HTERT RPE-1 (cell line): ENCODE measurements around the gene BMP6.

Experiments
- in situ Hi-C: fragments of 300-500 bp; cut with MboI; formaldehyde crosslinking; loops from 4 replicates; pipeline ENCODE4 v1.14.3; 2020; ENCODE audit warnings: low sequenced_read_pairs

Gene BMP6

DNA sequence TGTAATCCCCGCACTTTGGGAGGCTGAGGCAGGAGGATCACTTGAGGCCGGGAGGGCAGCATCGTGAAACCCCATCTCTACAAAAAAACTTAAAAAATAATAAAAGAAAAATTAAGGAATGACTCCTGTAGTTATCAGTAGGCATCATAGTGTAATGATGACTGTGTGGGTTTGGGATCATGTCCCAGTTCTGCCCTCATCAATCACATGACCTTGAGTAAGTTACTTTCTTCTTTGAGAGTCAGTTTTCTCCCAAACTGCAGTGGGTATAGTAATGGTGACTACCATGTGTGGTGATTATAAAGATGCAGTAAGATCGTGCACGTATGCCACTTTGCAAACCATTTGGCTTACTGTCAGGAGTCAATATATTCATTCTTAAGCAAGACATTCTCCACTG, 95.5 kb downstream of the BMP6 start:
- in situ Hi-C loops = no loop called here

DNA sequence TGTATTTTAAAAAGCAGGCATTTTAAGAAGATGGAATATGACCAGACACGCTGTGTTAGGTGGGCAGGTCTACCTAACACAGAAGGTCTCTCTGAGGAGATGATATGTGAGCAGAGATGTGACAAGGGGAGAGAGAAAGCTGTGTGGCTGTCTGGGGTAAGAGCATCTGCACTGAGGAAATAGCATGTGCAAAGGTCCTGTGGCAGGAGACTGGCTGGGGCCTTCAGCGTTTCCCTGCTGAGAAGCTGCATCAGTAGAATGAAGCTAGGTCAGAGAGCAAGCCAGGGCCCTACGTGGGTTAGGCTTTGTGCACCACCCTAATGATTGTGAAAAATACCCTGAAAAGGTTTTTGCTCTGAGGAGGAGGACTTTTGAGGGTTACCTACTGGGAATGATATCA, 97.7 kb downstream of the BMP6 start:
- in situ Hi-C loops = no loop called here

DNA sequence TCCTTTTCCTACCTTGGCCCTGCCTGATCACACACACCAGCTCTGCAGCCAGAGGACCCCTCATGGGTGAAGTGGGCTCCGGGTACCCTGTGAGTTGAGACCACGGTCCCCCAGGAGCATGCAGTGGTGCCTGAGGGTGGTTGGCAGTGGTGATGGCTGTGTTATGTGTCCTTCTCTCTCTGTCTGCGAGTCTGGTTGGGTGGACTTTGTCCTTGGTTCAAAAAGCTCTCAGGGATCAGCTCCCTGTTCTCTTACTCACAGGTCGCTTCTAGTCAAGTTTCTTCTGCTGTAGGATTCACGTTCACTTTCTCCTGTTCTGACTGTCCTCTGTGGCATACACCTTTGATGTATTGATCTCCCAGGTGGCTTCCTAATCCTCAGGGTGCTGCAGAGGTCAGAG, 100.1 kb downstream of the BMP6 start:
- in situ Hi-C loops = no loop called here

- in situ Hi-C loops = no loop called here
Observed at GRCh38 chr6:7827142-7827541, 101.2 kb downstream of the BMP6 start.

DNA sequence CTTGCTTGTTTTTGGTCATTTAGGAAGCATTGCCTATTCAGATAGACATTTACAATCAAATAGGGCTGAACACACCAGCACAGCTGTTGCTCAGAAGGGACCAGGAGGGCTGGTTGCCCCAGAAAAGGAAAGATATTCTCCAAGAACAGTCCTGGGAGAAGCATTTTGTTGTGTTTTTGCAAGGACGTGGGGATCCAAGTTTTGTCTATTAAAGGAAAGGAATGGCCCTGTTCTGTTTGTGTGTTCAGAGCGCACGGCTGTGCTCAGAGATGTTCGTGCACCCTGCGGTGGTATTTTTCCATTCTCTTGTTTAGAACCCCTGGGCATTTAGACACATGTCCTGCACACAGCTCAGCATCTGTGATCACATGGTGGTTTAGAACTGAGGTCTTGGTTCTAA, 102.2 kb downstream of the BMP6 start:
- in situ Hi-C loops = no loop called here

DNA sequence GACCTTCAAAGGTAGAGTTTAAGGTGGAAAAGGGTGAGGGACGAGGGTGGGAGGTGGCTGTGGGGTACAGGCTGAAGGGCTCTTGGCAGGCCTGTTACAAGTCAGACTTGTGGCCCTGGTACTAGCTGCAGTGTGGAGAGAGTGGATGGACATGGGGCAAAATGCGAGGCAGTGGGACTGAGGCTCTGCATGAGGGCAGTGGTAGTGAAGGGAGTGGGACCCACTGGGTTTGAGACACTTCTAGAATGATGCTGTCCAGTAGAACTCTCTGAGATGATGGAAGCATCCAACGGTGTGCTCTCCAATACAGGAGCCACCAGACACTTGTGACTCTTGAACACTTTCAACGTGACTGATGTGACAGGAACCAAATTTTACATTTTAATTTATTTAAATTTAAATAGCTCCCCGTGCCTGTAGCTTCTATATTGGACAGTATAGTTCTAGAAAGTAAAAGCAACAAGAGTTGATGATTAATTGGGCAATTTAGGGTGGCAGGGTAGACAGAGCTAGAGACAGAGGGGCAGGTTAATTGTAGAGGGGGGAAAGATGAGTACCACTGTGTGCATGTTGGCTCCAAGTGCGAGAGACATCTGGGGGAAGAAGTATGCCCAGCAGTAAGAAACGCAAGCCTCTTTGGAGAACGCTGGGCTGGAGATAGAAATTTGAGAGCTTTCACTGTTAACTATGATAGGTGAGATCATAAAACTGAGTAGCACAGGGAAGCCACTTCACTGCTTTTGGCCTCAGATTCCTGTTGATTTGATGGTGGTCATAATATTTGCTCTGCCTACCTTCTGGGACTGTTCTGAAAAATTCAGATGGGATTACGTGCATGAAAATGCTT, 107.2 kb downstream of the BMP6 start:
- in situ Hi-C loops = no loop called here

- in situ Hi-C loops = no loop called here
Observed at GRCh38 chr6:7833751-7834070, 107.8 kb downstream of the BMP6 start.

DNA sequence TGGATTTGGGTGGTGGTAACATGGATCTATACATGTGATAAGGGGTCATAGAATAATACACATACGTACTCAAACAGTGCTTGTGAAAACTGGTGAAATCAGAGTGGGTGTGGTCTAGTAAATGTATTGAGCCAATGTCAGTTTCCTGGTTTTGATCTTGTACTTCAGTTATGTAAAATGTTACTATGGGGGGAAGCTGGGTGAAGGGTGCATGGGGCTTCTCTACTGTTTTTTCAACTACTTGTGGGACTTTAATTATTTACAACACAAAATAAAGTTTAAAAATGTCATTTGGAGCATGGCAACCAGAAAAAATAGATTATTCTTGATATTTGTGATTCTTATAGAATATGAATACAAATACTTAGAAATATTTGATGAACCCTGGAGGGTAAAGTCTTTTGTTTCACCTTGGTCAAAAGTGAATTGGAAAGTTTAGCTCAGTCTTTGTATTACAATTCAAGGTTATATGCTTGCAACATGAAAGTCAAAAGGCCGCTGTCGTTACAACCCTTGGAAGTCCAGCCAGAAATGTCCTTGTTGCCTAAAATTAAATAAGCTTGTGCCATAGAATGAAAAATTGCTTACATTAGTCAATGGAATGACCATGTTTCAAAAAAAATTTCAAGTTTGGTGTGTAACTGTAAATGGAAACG, 110.6 kb downstream of the BMP6 start:
- in situ Hi-C loops = no loop called here

DNA sequence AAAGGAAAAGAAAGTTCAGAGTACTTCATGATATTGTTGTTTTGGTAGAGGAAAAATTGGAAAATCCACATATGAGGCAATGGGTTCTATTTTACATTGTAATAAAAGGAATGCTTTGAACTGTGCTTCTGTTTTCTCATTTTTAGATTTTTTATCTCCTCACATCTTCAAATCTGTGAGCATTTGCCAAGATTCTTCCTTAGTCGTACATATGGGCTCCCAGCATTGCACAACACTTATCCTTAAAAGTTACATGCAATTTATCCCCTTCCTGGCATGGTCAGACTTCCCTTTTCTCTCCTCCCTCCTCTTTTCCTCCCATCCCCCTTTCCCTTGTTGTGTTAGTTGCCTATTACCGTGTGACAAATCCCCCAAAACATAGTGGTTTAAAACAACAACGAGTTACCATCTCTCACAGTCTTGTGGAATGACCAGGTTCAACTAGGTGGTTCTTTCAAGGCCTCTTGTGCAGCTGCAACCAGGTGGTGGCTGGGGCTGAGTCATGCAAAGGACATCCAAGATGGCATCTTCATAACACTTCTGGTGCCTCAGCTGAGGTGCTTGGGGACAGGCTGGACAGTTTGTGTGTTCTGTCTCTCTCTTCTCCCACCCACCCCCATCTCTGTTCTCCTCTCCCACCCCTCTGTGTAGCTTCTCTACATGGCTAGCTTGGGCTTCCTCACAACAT, 116.0 kb downstream of the BMP6 start:
- in situ Hi-C loops = no loop called here

- in situ Hi-C loops = no loop called here
Observed at GRCh38 chr6:7846966-7847818, 121.3 kb downstream of the BMP6 start.

- in situ Hi-C loops = no loop called here
Observed at GRCh38 chr6:7848229-7848628, 122.3 kb downstream of the BMP6 start.

GRCh38 chr6:7851780-7852179, 125.9 kb downstream of the BMP6 start:
- in situ Hi-C loops = no loop called here

- in situ Hi-C loops = no loop called here
Observed at GRCh38 chr6:7859591-7859990, 133.7 kb downstream of the BMP6 start.

GRCh38 chr6:7865781-7866180, 139.9 kb downstream of the BMP6 start:
- in situ Hi-C loops = no loop called here

- in situ Hi-C loops = no loop called here
Observed at GRCh38 chr6:7866526-7866925, 140.6 kb downstream of the BMP6 start.

DNA sequence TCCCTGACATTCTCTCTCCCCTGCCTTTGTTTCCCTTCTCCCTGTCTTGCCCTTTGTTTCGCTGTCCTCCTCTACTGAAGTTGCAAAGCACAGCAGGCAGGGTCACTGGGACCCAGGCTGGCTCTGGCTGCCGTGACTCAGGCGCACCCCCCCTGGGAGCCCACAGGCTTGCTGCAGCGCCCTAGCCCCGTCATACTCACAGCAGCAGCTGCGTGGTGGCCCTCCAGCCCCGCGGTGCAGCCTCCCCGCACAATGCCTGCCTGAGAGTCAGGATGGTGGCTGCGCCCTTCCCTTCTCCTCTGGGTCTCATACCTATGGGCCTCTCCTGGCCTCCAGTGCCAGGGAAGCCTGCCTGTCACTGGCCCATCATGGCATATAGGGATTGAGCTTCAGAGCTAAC, 143.0 kb downstream of the BMP6 start:
- in situ Hi-C loops = no loop called here

GRCh38 chr6:7878401-7878964, 152.6 kb downstream of the BMP6 start:
- in situ Hi-C loops = no loop called here

- in situ Hi-C loops = no loop called here
Observed at GRCh38 chr6:7879043-7879442, 153.1 kb downstream of the BMP6 start.

DNA sequence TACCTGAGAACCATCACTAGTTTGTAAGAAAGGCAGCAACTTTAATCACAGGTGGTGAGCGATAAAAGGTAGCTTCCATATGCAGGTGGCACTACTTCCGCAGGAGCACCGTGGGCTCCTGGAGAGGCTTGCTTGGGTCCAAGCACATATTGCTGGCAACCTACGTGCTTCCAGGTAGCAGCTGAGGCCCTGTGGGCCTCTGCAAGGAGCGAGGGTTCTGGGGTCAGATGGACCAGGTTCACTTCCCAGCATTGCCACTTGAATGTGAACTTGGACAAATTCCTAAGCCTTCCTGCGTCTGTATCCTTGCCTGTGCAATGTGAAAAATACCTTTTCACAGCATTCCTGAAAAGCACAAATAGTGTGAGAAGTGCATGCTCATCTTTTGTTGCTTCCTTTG, 153.7 kb downstream of the BMP6 start:
- in situ Hi-C loops = no loop called here

- in situ Hi-C loops = no loop called here
Observed at GRCh38 chr6:7879980-7880717, 154.2 kb downstream of the BMP6 start.
